H1 (cell line): ENCODE results near the gene OBSCN. TPM values are rescaled to one million over a fixed set of nuclear protein-coding genes. Genes with fewer than 3 reads are reported as not detected.
A peak's percentile ranks its signal among the peaks of the same experiment; 100 is the strongest.

Source experiments
- CTCF ChIA-PET: fragments of 300-600 bp; sonication (Branson Sonifier 250); formaldehyde crosslinking; loops from one replicate; lab custom pipeline; 2021; ENCODE audit not compliant: partially characterized antibody; lab: Charles Lee
- POLR2A ChIA-PET: fragments of 300-600 bp; sonication (Branson Sonifier 250); formaldehyde crosslinking; loops from one replicate; lab custom pipeline; 2021; ENCODE audit warnings: inconsistent platforms; ENCODE audit not compliant: partially characterized antibody; lab: Charles Lee
- DNase-seq, 2 experiments: peaks; one replicate each; pipeline versions ENCODE4 v3.0.0 to v3.0.0-alpha.2; 2010 to 2022; ENCODE audit warnings: low spot score in 2 of 2, low read depth in 1 of 2, mixed read lengths in 1 of 2
- FAIRE-seq: peaks from 2 replicates; lab custom pipeline; 2011; peaks lifted over from hg19 to GRCh38; lab: Jason Lieb, UNC
- H2AFZ ChIP-seq: 2 replicates; pipeline ENCODE4 v1.8.1; 2012; ENCODE audit warnings: low read length, inconsistent platforms
- H2AK5ac ChIP-seq: 2 replicates; pipeline ENCODE4 v1.6.1; 2013; ENCODE audit warnings: low read depth, low read length
- H2BK120ac ChIP-seq: replicated peaks from 2 replicates; pipeline ENCODE3; 2013; ENCODE audit warnings: low read depth, low read length, inconsistent platforms
- H2BK12ac ChIP-seq: 2 replicates; pipeline ENCODE4 v1.6.1; 2013; ENCODE audit warnings: low read depth, low read length
- H2BK15ac ChIP-seq: 2 replicates; pipeline ENCODE4 v1.6.1; 2013; ENCODE audit warnings: low read length
- H2BK20ac ChIP-seq: 2 replicates; pipeline ENCODE4 v1.6.1; 2013; ENCODE audit warnings: low read length
- H2BK5ac ChIP-seq: 2 replicates; pipeline ENCODE4 v1.6.1; 2013; ENCODE audit warnings: low read depth, low read length
- H3K14ac ChIP-seq: 2 replicates; pipeline ENCODE4 v1.6.1; 2013; ENCODE audit warnings: inconsistent platforms; ENCODE audit not compliant: insufficient read length
- H3K18ac ChIP-seq: 2 replicates; pipeline ENCODE4 v1.6.1; 2013; ENCODE audit warnings: low read length; ENCODE audit errors: extremely low read depth
- H3K23ac ChIP-seq: 2 replicates; pipeline ENCODE4 v1.6.1; 2013; ENCODE audit warnings: inconsistent platforms; ENCODE audit not compliant: insufficient read length
- H3K23me2 ChIP-seq: 2 replicates; pipeline ENCODE4 v1.6.1; 2013; ENCODE audit warnings: low read depth, low read length
- H3K27ac ChIP-seq: 2 replicates; pipeline ENCODE4 v1.6.1; 2011; ENCODE audit warnings: low read depth, low read length, inconsistent platforms
- H3K27me3 ChIP-seq, 4 experiments: replicated peaks in 1 of 4; 1 replicate in 1 of 4; 2 replicates in 3 of 4; pipeline versions ENCODE4 v1.6.1 to v1.8.1; 2011 to 2013; ENCODE audit warnings: low read length in 3 of 4, mild to moderate bottlenecking in 3 of 4, inconsistent platforms in 2 of 4, mixed read lengths in 2 of 4, moderate library complexity in 1 of 4; ENCODE audit not compliant: control insufficient read depth in 3 of 4, insufficient read depth in 3 of 4; ENCODE audit errors: extremely low read depth in 1 of 4
- H3K36me3 ChIP-seq, 4 experiments: 2 replicates each; pipeline versions ENCODE4 v1.6.1 to v1.8.1; 2011 to 2013; ENCODE audit warnings: mild to moderate bottlenecking in 4 of 4, low read length in 3 of 4, moderate library complexity in 2 of 4, control low read depth in 1 of 4, inconsistent platforms in 1 of 4; ENCODE audit not compliant: insufficient read depth in 4 of 4, control insufficient read depth in 2 of 4
- H3K4ac ChIP-seq: replicated peaks from 2 replicates; pipeline ENCODE3; 2013; ENCODE audit warnings: low read length, low read depth, mixed read lengths, inconsistent platforms; ENCODE audit not compliant: insufficient read length
- H3K4me1 ChIP-seq, 4 experiments: replicated peaks in 1 of 4; 1 replicate in 1 of 4; 2 replicates in 3 of 4; pipeline versions ENCODE4 v1.6.1 to v1.8.1; 2011 to 2013; ENCODE audit warnings: low read length in 3 of 4, inconsistent platforms in 2 of 4, mixed read lengths in 1 of 4; ENCODE audit not compliant: insufficient read depth in 4 of 4, control insufficient read depth in 3 of 4
- H3K4me2 ChIP-seq, 2 experiments: 2 replicates each; pipeline versions ENCODE4 v1.6.1 to v1.8.1; 2011 to 2013; ENCODE audit warnings: low read depth in 2 of 2, low read length in 2 of 2, control low read depth in 1 of 2, inconsistent platforms in 1 of 2, mild to moderate bottlenecking in 1 of 2; ENCODE audit not compliant: insufficient read depth in 1 of 2
- H3K4me3 ChIP-seq, 4 experiments: fragments of 200-600, 300-600 bp in 1 of 4; sonication (generic), shearing (Covaris generic), sonication (Bioruptor Twin) in 1 of 4; 2 replicates each; pipeline versions ENCODE4 v1.5.1 to v1.8.1; 2011 to 2016; ENCODE audit warnings: low read length in 4 of 4, low read depth in 3 of 4, control low read depth in 2 of 4, inconsistent platforms in 2 of 4, mild to moderate bottlenecking in 2 of 4, mixed read lengths in 1 of 4, moderate library complexity in 1 of 4; ENCODE audit not compliant: insufficient read depth in 2 of 4; ENCODE audit errors: extremely low read depth in 1 of 4
- H3K56ac ChIP-seq: replicated peaks from 2 replicates; pipeline ENCODE3; 2013; ENCODE audit warnings: low read depth, mild to moderate bottlenecking, mixed read lengths, low read length, inconsistent platforms; ENCODE audit not compliant: insufficient read length
- H3K79me1 ChIP-seq: 2 replicates; pipeline ENCODE4 v1.6.1; 2013; ENCODE audit warnings: low read depth, low read length, control low read depth
- H3K79me2 ChIP-seq, 2 experiments: 2 replicates each; pipeline versions ENCODE4 v1.6.1 to v1.8.1; 2012 to 2013; ENCODE audit warnings: low read length in 2 of 2, mild to moderate bottlenecking in 2 of 2, inconsistent platforms in 1 of 2; ENCODE audit not compliant: insufficient read depth in 2 of 2, control insufficient read depth in 1 of 2
- H3K9ac ChIP-seq, 4 experiments: replicated peaks in 1 of 4; 1 replicate in 1 of 4; 2 replicates in 3 of 4; pipeline versions ENCODE4 v1.6.1 to v1.8.1; 2011 to 2013; ENCODE audit warnings: low read depth in 3 of 4, low read length in 3 of 4, control low read depth in 2 of 4, mild to moderate bottlenecking in 2 of 4, moderate library complexity in 2 of 4, inconsistent platforms in 1 of 4; ENCODE audit errors: extremely low read depth in 1 of 4
- H3K9me3 ChIP-seq, 2 experiments: 2 replicates each; pipeline versions ENCODE4 v1.6.1 to v1.8.1; 2012 to 2013; ENCODE audit warnings: mild to moderate bottlenecking in 2 of 2, moderate library complexity in 2 of 2, control low read depth in 1 of 2, inconsistent platforms in 1 of 2, low read depth in 1 of 2, low read length in 1 of 2, mixed read lengths in 1 of 2; ENCODE audit not compliant: insufficient read depth in 2 of 2
- H4K20me1 ChIP-seq, 2 experiments: replicated peaks in 1 of 2; 2 replicates each; pipeline versions ENCODE3 to v1.8.1; 2011 to 2013; ENCODE audit warnings: inconsistent platforms in 2 of 2, low read length in 2 of 2, mild to moderate bottlenecking in 1 of 2; ENCODE audit not compliant: insufficient read depth in 2 of 2, control insufficient read depth in 1 of 2
- H4K5ac ChIP-seq: 2 replicates; pipeline ENCODE4 v1.6.1; 2013; ENCODE audit warnings: low read length, low read depth, mixed read lengths, inconsistent platforms; ENCODE audit not compliant: insufficient read length
- H4K8ac ChIP-seq: 2 replicates; pipeline ENCODE4 v1.8.0; 2013; ENCODE audit warnings: mild to moderate bottlenecking, moderate library complexity, low read length, inconsistent platforms; ENCODE audit not compliant: insufficient read depth; ENCODE audit errors: extremely low read depth
- H4K91ac ChIP-seq: replicated peaks from 2 replicates; pipeline ENCODE3; 2013; ENCODE audit warnings: low read length, mixed read lengths, inconsistent platforms; ENCODE audit not compliant: insufficient read length
- HDAC6 ChIP-seq: IDR thresholded peaks from one replicate; pipeline ENCODE4 v1.7.1; 2012; ENCODE audit warnings: low read depth, mild to moderate bottlenecking, inconsistent platforms, low read length, moderate library complexity
- SIRT6 ChIP-seq: IDR thresholded peaks from one replicate; pipeline ENCODE4 v1.7.1; 2012; ENCODE audit warnings: low read length, inconsistent platforms
- TBP ChIP-seq: IDR thresholded peaks from 2 replicates; pipeline ENCODE4 v1.6.1; 2011; ENCODE audit warnings: low read depth, low read length, improper control_type of control experiment
- WGBS, 2 experiments: shearing (Covaris generic) in 1 of 2; methylation state at CpG; one replicate each; pipeline versions ENCODE4 v1.1.6 to v1.1.7; 2013 to 2015; ENCODE audit warnings: low lambda C conversion rate in 2 of 2, mixed read lengths in 2 of 2, inconsistent platforms in 1 of 2, low coverage in 1 of 2, missing lambda C conversion rate in 1 of 2; ENCODE audit not compliant: insufficient replicate concordance in 2 of 2, insufficient coverage in 1 of 2, insufficient read length in 1 of 2; ENCODE audit errors: extremely low coverage in 1 of 2, missing lambda C conversion rate in 1 of 2; 5-methylcytosine and 5-hydroxymethylcytosine counted together
- polyA plus RNA-seq, 7 experiments: library from polyadenylated mRNA; depleted of rRNA in 3 of 7; stranded (reverse) in 5 of 7; unstranded in 2 of 7; fragments of >200 nt in 5 of 7; fragments of 200-250 nt in 2 of 7; gene quantifications; 1 replicate in 5 of 7; 2 replicates in 1 of 7; 4 replicates in 1 of 7; pipeline versions ENCODE4 v1.2.1 to v1.2.3, GENCODE V29; 2011 to 2013; ENCODE audit warnings: missing spikeins in 2 of 7, mixed read lengths in 2 of 7
- total RNA-seq: library from RNA; stranded (reverse); fragmentation: NEBNext Ultra II Directional; extraction: Animal tissue kit (Norgen Biotek cat#: 25700); gene quantifications from 2 replicates; pipeline ENCODE4 v1.2.1, GENCODE V29; 2021
- TF ChIP-seq, protein P1 (sequence below): IDR thresholded peaks from 2 replicates; pipeline ENCODE4 v1.6.1; 2012; ENCODE audit warnings: inconsistent platforms

Gene OBSCN
- total and polyA plus RNA-seq, 2 of the 8 experiments (the other 6 are each of a cell fraction or from before 2014, with no cell fraction given), result 7.5 to 28.4 TPM

GRCh38 chr1:228334226-228334935, 126.5 kb downstream of the OBSCN start:
- H3K27ac ChIP-seq, result no peak overlapping the region
- no peak overlapping the region for H3K23ac ChIP-seq
- H3K36me3 ChIP-seq, result peaks cover 0 to 4% (median 2%) of the 10 kb centered on the region in 4 experiments; a peak in 4 of 8 replicates
- no peak overlapping the region for H3K18ac ChIP-seq
- no peaks in the 10 kb centered on the region; a peak in 1 of 4 replicates for H3K9me3 ChIP-seq
- peak in 1 of 2 experiments; percentile 35 for DNase-seq
- H3K4me1 ChIP-seq, result no peaks in the 10 kb centered on the region
- POLR2A ChIA-PET, result no interaction called here
- H3K9ac ChIP-seq, result no peak overlapping the region
- FAIRE-seq, result no peak
- no peak overlapping the region for H3K56ac ChIP-seq
- 92% methylated on average over 22 of the region's 22 CpGs; no CpG with 5 or more reads in 1 of the 2 experiments for WGBS, 2 experiments
- H3K79me2 ChIP-seq, result no peaks in the 10 kb centered on the region
- no peak overlapping the region for H2AFZ ChIP-seq
- no peak overlapping the region for H2BK15ac ChIP-seq
- no peak overlapping the region for H2BK120ac ChIP-seq
- no peak overlapping the region for H3K14ac ChIP-seq
- TF ChIP-seq SIRT6, result no peak
- TF ChIP-seq, protein P1, sequence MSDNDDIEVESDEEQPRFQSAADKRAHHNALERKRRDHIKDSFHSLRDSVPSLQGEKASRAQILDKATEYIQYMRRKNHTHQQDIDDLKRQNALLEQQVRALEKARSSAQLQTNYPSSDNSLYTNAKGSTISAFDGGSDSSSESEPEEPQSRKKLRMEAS, result no peak
- no peak for TF ChIP-seq TBP
- TF ChIP-seq HDAC6, result no peak
- TF ChIP-seq, all 59 proteins: peak for 0
- peaks cover 0 to 3% of the 10 kb centered on the region in 2 experiments for H4K20me1 ChIP-seq
- H3K79me1 ChIP-seq, result no peaks in the 10 kb centered on the region
- H2AK5ac ChIP-seq, result no peak overlapping the region
- no peak overlapping the region for H3K4ac ChIP-seq
- no peak overlapping the region for H3K4me3 ChIP-seq
- no peaks in the 10 kb centered on the region for H3K27me3 ChIP-seq
- H4K91ac ChIP-seq, result no peak overlapping the region
- H3K4me2 ChIP-seq, result no peak overlapping the region
- H2BK12ac ChIP-seq, result no peak overlapping the region
- no peak overlapping the region for H2BK20ac ChIP-seq
- no peaks in the 10 kb centered on the region for H3K23me2 ChIP-seq
- CTCF ChIA-PET, result no interaction called here
- H4K8ac ChIP-seq, result no peak overlapping the region
- no peak overlapping the region for H4K5ac ChIP-seq
- H2BK5ac ChIP-seq, result no peak overlapping the region
